Panc1 (cell line): Measurements from ENCODE around the gene RTN4IP1. TPM values are rescaled to one million over a fixed set of nuclear protein-coding genes. Genes with fewer than 3 reads are reported as not detected.

Source experiments
- ATAC-seq: fragments of 200-7000 bp; cut with Tn5 transposase; 2 replicates; pipeline ENCODE4 v1.9.1; 2020; ENCODE audit warnings: mild to moderate bottlenecking, moderate library complexity
- BruUV-seq: library from RNA; stranded (reverse); fragments of 400-500 nt; replicated peaks from 2 replicates; lab custom pipeline; 2021; lab: Mats Ljungman, UMichigan
- CTCF ChIA-PET: fragments of 300-600 bp; sonication (Branson Sonifier 250); formaldehyde crosslinking; loops from one replicate; lab custom pipeline; 2022; ENCODE audit warnings: antibody characterized with exemption; lab: Charles Lee
- POLR2A ChIA-PET: fragments of 300-600 bp; sonication (Branson Sonifier 250); formaldehyde crosslinking; loops from one replicate; lab custom pipeline; 2022; ENCODE audit warnings: antibody characterized with exemption; lab: Charles Lee
- DNase-seq: peaks from one replicate; pipeline ENCODE4 v3.0.0-alpha.2; 2010; ENCODE audit warnings: low read depth, low spot score
- H3K27ac ChIP-seq: 2 replicates; pipeline ENCODE4 v1.5.1; 2011; ENCODE audit warnings: mild to moderate bottlenecking, low read length, inconsistent platforms
- H3K27me3 ChIP-seq: fragments of 200-500 bp; sonication (Bioruptor generic); 2 replicates; pipeline ENCODE4 v1.6.0; 2014; ENCODE audit warnings: low read length, inconsistent platforms; ENCODE audit not compliant: control insufficient read depth, insufficient read depth
- H3K36me3 ChIP-seq: fragments of 200-500 bp; sonication (Bioruptor generic); 2 replicates; pipeline ENCODE4 v1.5.1; 2014; ENCODE audit warnings: inconsistent platforms, mild to moderate bottlenecking, low read length, moderate library complexity; ENCODE audit not compliant: control insufficient read depth, insufficient read depth
- H3K4me1 ChIP-seq: 2 replicates; pipeline ENCODE4 v1.5.1; 2011; ENCODE audit warnings: inconsistent platforms, mild to moderate bottlenecking, low read length, moderate library complexity; ENCODE audit not compliant: control insufficient read depth, insufficient read depth
- H3K4me3 ChIP-seq, 2 experiments: 2 replicates each; pipeline ENCODE4 v1.5.1; 2011 to 2012; ENCODE audit warnings: low read depth in 2 of 2, low read length in 2 of 2, mild to moderate bottlenecking in 2 of 2, inconsistent platforms in 1 of 2, moderate library complexity in 1 of 2
- H3K9me3 ChIP-seq: fragments of 200-500 bp; sonication (Bioruptor generic); 2 replicates; pipeline ENCODE4 v1.5.1; 2014; ENCODE audit warnings: low read depth, mild to moderate bottlenecking, inconsistent platforms, low read length, moderate library complexity; ENCODE audit not compliant: control insufficient read depth, insufficient read depth
- CTCF ChIP-seq: fragments of 450-650 bp; IDR thresholded peaks from 2 replicates; pipeline ENCODE4 v1.5.1; 2017; ENCODE audit warnings: mild to moderate bottlenecking
- POLR2AphosphoS5 ChIP-seq: IDR thresholded peaks from 2 replicates; pipeline ENCODE4 v1.6.1; 2012; ENCODE audit warnings: mild to moderate bottlenecking, low read depth, low read length, moderate library complexity
- SIN3A ChIP-seq: IDR thresholded peaks from 2 replicates; pipeline ENCODE4 v1.6.1; 2012; ENCODE audit warnings: low read depth, mild to moderate bottlenecking, low read length, moderate library complexity, borderline replicate concordance; ENCODE audit not compliant: insufficient read depth
- TCF7L2 ChIP-seq: IDR thresholded peaks from 2 replicates; pipeline ENCODE4 v1.6.1; 2011; ENCODE audit warnings: mild to moderate bottlenecking, low read depth, low read length, inconsistent platforms
- in situ Hi-C: cut with HindIII; loops from 2 replicates; pipeline ENCODE4 v1.10.0; 2016; ENCODE audit warnings: low sequenced_read_pairs, low pct_unique_long_range_greater_than_20kb
- intact Hi-C: fragments of 100-400 bp; cut with micrococcal nuclease; formaldehyde crosslinking; loops from one replicate; pipeline ENCODE4 v1.10.0; 2022; ENCODE audit not compliant: unreplicated experiment
- total RNA-seq: library from RNA; stranded (reverse); gene quantifications from one replicate; pipeline ENCODE4 v1.2.1, GENCODE V29; 2021; ENCODE audit not compliant: unreplicated experiment
- TF ChIP-seq, protein P1 (sequence below), 2 experiments: IDR thresholded peaks; 2 replicates each; pipeline ENCODE4 v1.6.1; 2011 to 2012; ENCODE audit warnings: low read depth in 2 of 2, control low read depth in 1 of 2, low read length in 1 of 2, mild to moderate bottlenecking in 1 of 2, moderate library complexity in 1 of 2; ENCODE audit not compliant: insufficient read depth in 1 of 2

The RTN4IP1 gene
- total RNA-seq, 1 experiment from 2014 or later: 9.4 TPM

DNA sequence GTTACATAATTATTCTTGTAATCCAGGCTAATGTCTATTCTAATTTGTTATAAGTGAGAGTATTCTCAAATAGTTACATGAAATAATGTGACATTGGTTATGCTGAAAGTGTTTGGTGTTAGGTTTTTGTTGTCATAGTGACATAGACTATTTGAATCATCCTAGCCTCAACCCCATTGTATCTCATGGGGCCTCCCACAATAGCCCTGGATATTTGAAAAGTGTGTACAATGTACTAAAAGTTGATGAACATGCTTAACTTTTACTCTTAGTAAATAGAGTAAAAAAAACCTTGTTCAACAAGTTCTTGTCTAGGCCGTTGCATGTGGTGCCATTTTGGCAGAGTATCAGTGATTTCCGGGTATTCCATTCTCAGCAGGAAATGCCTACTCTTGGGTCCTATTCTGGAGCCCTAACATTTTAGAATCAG is 83.0 kb downstream of the RTN4IP1 start:
- intact Hi-C loops: no loop called here
- Histone ChIP-seq H3K4me3 (no peak overlapping the region), H3K27me3 (no peaks in the 10 kb centered on the region), H3K36me3 (peaks cover 12% of the 10 kb centered on the region; the same call in 1 of the 2 replicates), H3K27ac (peak overlapping the region; percentile 18), H3K4me1 (peaks cover 7% of the 10 kb centered on the region), H3K9me3 (no peaks in the 10 kb centered on the region)
- ATAC-seq: peak; percentile 74
- no TSS peak for BruUV-seq
- CTCF ChIA-PET: interaction anchor here (0.6 kb wide), 1 partner anchor 258 kb away, joined by 3 read pairs; no protein-coding TSS in a partner anchor
- DNase-seq: no peak
- POLR2A ChIA-PET: no interaction called here
- in situ Hi-C loops: no loop called here
- TF ChIP-seq POLR2AphosphoS5 (no peak), CTCF (no peak), TCF7L2 (no peak), SIN3A (no peak)
- TF ChIP-seq, protein P1, sequence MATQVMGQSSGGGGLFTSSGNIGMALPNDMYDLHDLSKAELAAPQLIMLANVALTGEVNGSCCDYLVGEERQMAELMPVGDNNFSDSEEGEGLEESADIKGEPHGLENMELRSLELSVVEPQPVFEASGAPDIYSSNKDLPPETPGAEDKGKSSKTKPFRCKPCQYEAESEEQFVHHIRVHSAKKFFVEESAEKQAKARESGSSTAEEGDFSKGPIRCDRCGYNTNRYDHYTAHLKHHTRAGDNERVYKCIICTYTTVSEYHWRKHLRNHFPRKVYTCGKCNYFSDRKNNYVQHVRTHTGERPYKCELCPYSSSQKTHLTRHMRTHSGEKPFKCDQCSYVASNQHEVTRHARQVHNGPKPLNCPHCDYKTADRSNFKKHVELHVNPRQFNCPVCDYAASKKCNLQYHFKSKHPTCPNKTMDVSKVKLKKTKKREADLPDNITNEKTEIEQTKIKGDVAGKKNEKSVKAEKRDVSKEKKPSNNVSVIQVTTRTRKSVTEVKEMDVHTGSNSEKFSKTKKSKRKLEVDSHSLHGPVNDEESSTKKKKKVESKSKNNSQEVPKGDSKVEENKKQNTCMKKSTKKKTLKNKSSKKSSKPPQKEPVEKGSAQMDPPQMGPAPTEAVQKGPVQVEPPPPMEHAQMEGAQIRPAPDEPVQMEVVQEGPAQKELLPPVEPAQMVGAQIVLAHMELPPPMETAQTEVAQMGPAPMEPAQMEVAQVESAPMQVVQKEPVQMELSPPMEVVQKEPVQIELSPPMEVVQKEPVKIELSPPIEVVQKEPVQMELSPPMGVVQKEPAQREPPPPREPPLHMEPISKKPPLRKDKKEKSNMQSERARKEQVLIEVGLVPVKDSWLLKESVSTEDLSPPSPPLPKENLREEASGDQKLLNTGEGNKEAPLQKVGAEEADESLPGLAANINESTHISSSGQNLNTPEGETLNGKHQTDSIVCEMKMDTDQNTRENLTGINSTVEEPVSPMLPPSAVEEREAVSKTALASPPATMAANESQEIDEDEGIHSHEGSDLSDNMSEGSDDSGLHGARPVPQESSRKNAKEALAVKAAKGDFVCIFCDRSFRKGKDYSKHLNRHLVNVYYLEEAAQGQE (IDR thresholded peaks at IDR 0.05; ENCODE audit: insufficient read depth in 1 of 2, low read depth in 2 of 2, low read length in 1 of 2): no peak

- no peaks in the 10 kb centered on the region for H3K27me3 ChIP-seq
- CTCF ChIA-PET: interaction anchor here (0.7 to 1.2 kb wide), 2 partner anchors 25 to 205 kb away, joined by 4 to 6 read pairs; no protein-coding TSS in a partner anchor
These were observed 88.4 kb downstream of the RTN4IP1 start for GRCh38 chr6:106540907-106541306.

GRCh38 chr6:106540432-106540831 is 88.9 kb downstream of the RTN4IP1 start:
- in situ Hi-C loops: no loop called here
- no peak for DNase-seq
- no peak overlapping the region for H3K4me3 ChIP-seq
- intact Hi-C loops: no loop called here
- H3K36me3 ChIP-seq: peaks cover 14% of the 10 kb centered on the region; the same call in 1 of the 2 replicates
- no peaks in the 10 kb centered on the region for H3K9me3 ChIP-seq
- H3K4me1 ChIP-seq: no peaks in the 10 kb centered on the region
- no TSS peak for BruUV-seq
- ChIA-PET CTCF (interaction anchor here (0.7 to 1.2 kb wide), 2 partner anchors 25 to 204 kb away, joined by 4 to 6 read pairs; no protein-coding TSS in a partner anchor), POLR2A (no interaction called here)
- H3K27ac ChIP-seq: no peak overlapping the region
- H3K27me3 ChIP-seq: no peaks in the 10 kb centered on the region
- no peak for TF ChIP-seq SIN3A
- no peak for ATAC-seq

More at GRCh38 chr6:106540907-106541306, 88.4 kb downstream of the RTN4IP1 start:
- H3K36me3 ChIP-seq: peaks cover 14% of the 10 kb centered on the region; the same call in 1 of the 2 replicates
- DNase-seq (no peak), ATAC-seq (no peak)
- POLR2A ChIA-PET: interaction anchor here (0.6 kb wide), 1 partner anchor 219 kb away, joined by 5 read pairs; no protein-coding TSS in a partner anchor
- in situ Hi-C loops: no loop called here
- intact Hi-C loops: no loop called here
- no peaks in the 10 kb centered on the region for H3K9me3 ChIP-seq
- TF ChIP-seq TCF7L2: no peak
- BruUV-seq: no TSS peak
- no peaks in the 10 kb centered on the region for H3K4me1 ChIP-seq
- H3K4me3 ChIP-seq: no peak overlapping the region
- H3K27ac ChIP-seq: no peak overlapping the region
